ENCODE results near the gene GLYR1. TPM values are rescaled to one million over a fixed set of nuclear protein-coding genes. Genes with fewer than 3 reads are reported as not detected.

Gene GLYR1
- polyA plus RNA-seq, 1 donor (not counting 4 experiments of a cell fraction or from before 2014, with no cell fraction given) = 42.6 TPM

DNA sequence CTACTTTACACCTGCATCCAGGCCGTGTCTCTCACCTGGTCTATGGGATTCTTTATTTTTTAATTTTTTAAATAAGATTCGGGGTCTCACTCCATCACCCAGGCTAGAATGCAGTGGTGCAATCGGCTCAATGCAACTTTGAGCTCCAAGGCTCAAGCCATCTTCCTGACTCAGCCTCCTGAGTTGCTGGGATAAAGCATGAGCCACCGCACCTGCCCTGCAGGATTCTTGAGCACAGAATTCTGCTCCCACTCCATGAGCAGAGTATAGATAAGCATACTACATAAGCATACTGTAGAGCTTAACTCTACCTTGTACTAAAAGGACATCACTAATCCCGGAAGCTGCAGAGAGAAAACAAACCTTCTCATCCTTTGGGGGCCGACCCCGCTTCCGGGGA is 15.5 kb downstream of the GLYR1 start:
- no peak for TF ChIP-seq EZH2 (IDR thresholded peaks at IDR 0.05; ENCODE audit: low read length)
- TF ChIP-seq, protein P1, sequence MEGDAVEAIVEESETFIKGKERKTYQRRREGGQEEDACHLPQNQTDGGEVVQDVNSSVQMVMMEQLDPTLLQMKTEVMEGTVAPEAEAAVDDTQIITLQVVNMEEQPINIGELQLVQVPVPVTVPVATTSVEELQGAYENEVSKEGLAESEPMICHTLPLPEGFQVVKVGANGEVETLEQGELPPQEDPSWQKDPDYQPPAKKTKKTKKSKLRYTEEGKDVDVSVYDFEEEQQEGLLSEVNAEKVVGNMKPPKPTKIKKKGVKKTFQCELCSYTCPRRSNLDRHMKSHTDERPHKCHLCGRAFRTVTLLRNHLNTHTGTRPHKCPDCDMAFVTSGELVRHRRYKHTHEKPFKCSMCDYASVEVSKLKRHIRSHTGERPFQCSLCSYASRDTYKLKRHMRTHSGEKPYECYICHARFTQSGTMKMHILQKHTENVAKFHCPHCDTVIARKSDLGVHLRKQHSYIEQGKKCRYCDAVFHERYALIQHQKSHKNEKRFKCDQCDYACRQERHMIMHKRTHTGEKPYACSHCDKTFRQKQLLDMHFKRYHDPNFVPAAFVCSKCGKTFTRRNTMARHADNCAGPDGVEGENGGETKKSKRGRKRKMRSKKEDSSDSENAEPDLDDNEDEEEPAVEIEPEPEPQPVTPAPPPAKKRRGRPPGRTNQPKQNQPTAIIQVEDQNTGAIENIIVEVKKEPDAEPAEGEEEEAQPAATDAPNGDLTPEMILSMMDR (optimal IDR thresholded peaks at IDR 0.05 in 1 of 3, IDR thresholded peaks at IDR 0.05 in 1 of 3, conservative IDR thresholded peaks at IDR 0.05 in 1 of 3; ENCODE audit: extremely low read depth in 1 of 3, insufficient read depth in 2 of 3, low read length in 3 of 3) = no peak
- FAIRE-seq (no peak), DNase-seq (ENCODE audit: low read depth, low spot score) (no peak)
- Histone ChIP-seq H3K4me2 (ENCODE audit: control insufficient read depth, extremely low read depth, insufficient read depth, low read depth, low read length) (no peak overlapping the region), H3K27ac (ENCODE audit: control insufficient read depth, insufficient read depth, low read length) (no peak overlapping the region), H3K9me1 (ENCODE audit: control insufficient read depth, extremely low read depth, insufficient read depth, low read length) (no peaks in the 10 kb centered on the region), H3K79me2 (ENCODE audit: control insufficient read depth, insufficient read depth, low read length) (peaks cover 16% of the 10 kb centered on the region), H3K9me3 (ENCODE audit: control insufficient read depth, low read depth, low read length) (no peaks in the 10 kb centered on the region), H4K20me1 (ENCODE audit: control insufficient read depth, extremely low read depth, insufficient read depth, low read length) (no peaks in the 10 kb centered on the region), H3K9ac (ENCODE audit: control insufficient read depth, extremely low read depth, insufficient read depth, low read length) (no peak overlapping the region), H2AFZ (ENCODE audit: control insufficient read depth, low read length) (no peak overlapping the region), H3K4me1 (ENCODE audit: control insufficient read depth, extremely low read depth, insufficient read depth, low read length) (no peaks in the 10 kb centered on the region), H3K36me3 (ENCODE audit: control insufficient read depth in 2 of 2, extremely low read depth in 1 of 2, insufficient read depth in 2 of 2, low read length in 2 of 2) (peaks cover 39 to 50% of the 10 kb centered on the region in 2 experiments), H3K4me3 (ENCODE audit: control insufficient read depth in 2 of 3, extremely low read depth in 1 of 3, insufficient read depth in 2 of 3, low read depth in 1 of 3, low read length in 3 of 3) (no peak overlapping the region), H3K27me3 (ENCODE audit: control insufficient read depth, extremely low read depth, insufficient read depth, low read length) (no peaks in the 10 kb centered on the region)
- dilution Hi-C loops (cut with MboI; ENCODE audit: extremely low pct_ligation_motif_present, low sequenced_read_pairs) = no loop called here

DNA sequence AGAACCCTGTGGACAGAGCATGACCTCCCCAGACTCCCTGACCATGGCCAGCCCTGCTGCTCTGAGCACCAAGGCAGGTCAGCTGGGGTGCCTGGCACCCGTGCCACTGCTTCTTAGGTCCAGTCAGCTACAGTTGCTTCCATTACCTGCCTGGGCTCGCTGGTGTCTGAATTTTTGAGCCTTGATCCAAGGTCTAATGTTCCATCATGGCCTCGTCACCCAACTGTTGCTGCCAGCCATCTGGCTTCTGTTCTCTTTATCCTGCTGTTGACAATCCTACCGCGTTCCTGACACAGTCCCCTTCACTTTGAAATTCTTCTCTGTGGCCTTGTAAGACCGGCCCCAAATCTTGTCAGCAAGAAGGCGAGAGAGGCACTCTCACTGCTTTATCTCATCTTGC is 16.7 kb downstream of the GLYR1 start:
- Histone ChIP-seq H4K20me1 (ENCODE audit: control insufficient read depth, extremely low read depth, insufficient read depth, low read length) (no peaks in the 10 kb centered on the region), H3K4me1 (ENCODE audit: control insufficient read depth, extremely low read depth, insufficient read depth, low read length) (no peaks in the 10 kb centered on the region), H3K27me3 (ENCODE audit: control insufficient read depth, extremely low read depth, insufficient read depth, low read length) (no peaks in the 10 kb centered on the region), H3K4me3 (ENCODE audit: control insufficient read depth in 2 of 3, extremely low read depth in 1 of 3, insufficient read depth in 2 of 3, low read depth in 1 of 3, low read length in 3 of 3) (no peak overlapping the region), H3K9me1 (ENCODE audit: control insufficient read depth, extremely low read depth, insufficient read depth, low read length) (no peaks in the 10 kb centered on the region), H3K9me3 (ENCODE audit: control insufficient read depth, low read depth, low read length) (no peaks in the 10 kb centered on the region), H3K27ac (ENCODE audit: control insufficient read depth, insufficient read depth, low read length) (no peak overlapping the region), H3K9ac (ENCODE audit: control insufficient read depth, extremely low read depth, insufficient read depth, low read length) (no peak overlapping the region), H3K36me3 (ENCODE audit: control insufficient read depth in 2 of 2, extremely low read depth in 1 of 2, insufficient read depth in 2 of 2, low read length in 2 of 2) (peaks cover 41 to 57% of the 10 kb centered on the region in 2 experiments), H3K4me2 (ENCODE audit: control insufficient read depth, extremely low read depth, insufficient read depth, low read depth, low read length) (no peak overlapping the region), H2AFZ (ENCODE audit: control insufficient read depth, low read length) (no peak overlapping the region), H3K79me2 (ENCODE audit: control insufficient read depth, insufficient read depth, low read length) (peaks cover 16% of the 10 kb centered on the region)
- dilution Hi-C loops (cut with MboI; ENCODE audit: extremely low pct_ligation_motif_present, low sequenced_read_pairs) = no loop called here
- FAIRE-seq (no peak), DNase-seq (ENCODE audit: low read depth, low spot score) (no peak)
- TF ChIP-seq, protein P1 (optimal IDR thresholded peaks at IDR 0.05 in 1 of 3, IDR thresholded peaks at IDR 0.05 in 1 of 3, conservative IDR thresholded peaks at IDR 0.05 in 1 of 3; ENCODE audit: extremely low read depth in 1 of 3, insufficient read depth in 2 of 3, low read length in 3 of 3) = no peak
- TF ChIP-seq EZH2 (IDR thresholded peaks at IDR 0.05; ENCODE audit: low read length) = no peak
